HCT116 (cell line): ENCODE data around the gene TP63.

Experiments
- CBX3 ChIP-seq: IDR thresholded peaks from 2 replicates; pipeline ENCODE4 v1.6.1; 2012; ENCODE audit warnings: low read depth
- CEBPB ChIP-seq: IDR thresholded peaks from 2 replicates; pipeline ENCODE4 v1.6.1; 2012; ENCODE audit warnings: low read depth
- EGR1 ChIP-seq: IDR thresholded peaks from 2 replicates; pipeline ENCODE4 v1.6.1; 2012; ENCODE audit warnings: low read depth
- EZH2 ChIP-seq: fragments of 200-600 bp; sonication (generic); IDR thresholded peaks from 2 replicates; pipeline ENCODE4 v1.6.1; 2017; ENCODE audit warnings: antibody characterized with exemption, mixed run types
- EZH2phosphoT487 ChIP-seq: fragments of 200-600 bp; IDR thresholded peaks from 2 replicates; pipeline ENCODE4 v1.6.1; 2018; ENCODE audit warnings: antibody characterized with exemption, borderline replicate concordance
- POLR2A ChIP-seq: IDR thresholded peaks from 2 replicates; pipeline ENCODE4 v1.7.0; 2011; ENCODE audit warnings: borderline replicate concordance; ENCODE audit not compliant: insufficient read depth, insufficient read length; ENCODE audit errors: extremely low read depth
- POLR2AphosphoS5 ChIP-seq: IDR thresholded peaks from 2 replicates; pipeline ENCODE4 v1.6.1; 2011; ENCODE audit warnings: mild to moderate bottlenecking, low read depth, low read length, moderate library complexity
- SIN3A ChIP-seq: IDR thresholded peaks from 2 replicates; pipeline ENCODE4 v1.6.1; 2012; ENCODE audit warnings: low read depth
- ZFX ChIP-seq: fragments of 450-650 bp; IDR thresholded peaks from 2 replicates; pipeline ENCODE4 v1.6.1; 2017
- ZNF274 ChIP-seq: fragments of 200-500 bp; sonication (Bioruptor generic); IDR thresholded peaks from 2 replicates; pipeline ENCODE4 v1.6.1; 2014; ENCODE audit warnings: mild to moderate bottlenecking, low read depth, low read length, inconsistent platforms
- TF ChIP-seq, protein P1 (sequence below), 3 experiments: fragments of 200-600 bp in 1 of 3; sonication (generic) in 1 of 3; IDR thresholded peaks in 2 of 3; conservative IDR thresholded peaks in 1 of 3; 2 replicates each; pipeline ENCODE4 v1.5.1; 2012 to 2017; ENCODE audit warnings: low read depth in 2 of 3, low read length in 2 of 3, antibody characterized with exemption in 1 of 3, borderline replicate concordance in 1 of 3, control low read depth in 1 of 3, mild to moderate bottlenecking in 1 of 3, mixed read lengths in 1 of 3, mixed run types in 1 of 3, moderate library complexity in 1 of 3; ENCODE audit not compliant: insufficient read depth in 1 of 3
- TF ChIP-seq, protein P2 (sequence below): IDR thresholded peaks from 2 replicates; pipeline ENCODE4 v1.6.1; 2012

DNA sequence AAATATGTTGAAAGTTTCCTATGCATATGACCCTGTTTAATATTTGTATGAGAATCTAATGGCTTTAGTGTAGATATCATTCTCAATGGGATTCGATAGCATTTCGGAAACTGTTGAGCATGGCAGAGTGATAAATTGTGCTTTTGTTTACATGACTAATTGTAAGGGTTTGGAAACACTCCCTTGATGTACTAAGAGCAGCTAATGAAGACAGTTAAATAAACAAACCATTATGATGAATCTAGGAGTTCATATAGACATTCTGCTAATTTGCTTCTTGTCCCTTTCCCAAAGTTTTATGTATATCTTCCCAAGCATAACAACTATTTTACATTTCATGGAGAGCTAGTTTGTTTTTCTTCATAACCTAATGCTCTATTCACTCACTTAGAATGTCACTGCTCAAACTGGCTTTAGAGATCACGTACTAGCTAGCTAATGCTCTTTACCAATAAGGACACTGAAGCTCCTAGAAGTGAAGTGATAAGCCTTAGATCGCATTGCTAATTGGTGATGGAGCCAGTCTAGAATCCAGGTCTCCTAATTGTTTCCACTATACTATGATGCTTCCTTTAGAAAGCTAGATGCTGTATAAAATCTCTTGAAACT is 140.8 kb downstream of the TP63 start:
- TF ChIP-seq, protein P1, sequence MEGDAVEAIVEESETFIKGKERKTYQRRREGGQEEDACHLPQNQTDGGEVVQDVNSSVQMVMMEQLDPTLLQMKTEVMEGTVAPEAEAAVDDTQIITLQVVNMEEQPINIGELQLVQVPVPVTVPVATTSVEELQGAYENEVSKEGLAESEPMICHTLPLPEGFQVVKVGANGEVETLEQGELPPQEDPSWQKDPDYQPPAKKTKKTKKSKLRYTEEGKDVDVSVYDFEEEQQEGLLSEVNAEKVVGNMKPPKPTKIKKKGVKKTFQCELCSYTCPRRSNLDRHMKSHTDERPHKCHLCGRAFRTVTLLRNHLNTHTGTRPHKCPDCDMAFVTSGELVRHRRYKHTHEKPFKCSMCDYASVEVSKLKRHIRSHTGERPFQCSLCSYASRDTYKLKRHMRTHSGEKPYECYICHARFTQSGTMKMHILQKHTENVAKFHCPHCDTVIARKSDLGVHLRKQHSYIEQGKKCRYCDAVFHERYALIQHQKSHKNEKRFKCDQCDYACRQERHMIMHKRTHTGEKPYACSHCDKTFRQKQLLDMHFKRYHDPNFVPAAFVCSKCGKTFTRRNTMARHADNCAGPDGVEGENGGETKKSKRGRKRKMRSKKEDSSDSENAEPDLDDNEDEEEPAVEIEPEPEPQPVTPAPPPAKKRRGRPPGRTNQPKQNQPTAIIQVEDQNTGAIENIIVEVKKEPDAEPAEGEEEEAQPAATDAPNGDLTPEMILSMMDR (IDR thresholded peaks at IDR 0.05 in 2 of 3, conservative IDR thresholded peaks at IDR 0.05 in 1 of 3; ENCODE audit: borderline replicate concordance in 1 of 3, insufficient read depth in 1 of 3, low read depth in 2 of 3, low read length in 2 of 3), result no peak
- no peak for TF ChIP-seq EZH2
- no peak for TF ChIP-seq ZNF274
- no peak for TF ChIP-seq POLR2AphosphoS5
- TF ChIP-seq, protein P2, sequence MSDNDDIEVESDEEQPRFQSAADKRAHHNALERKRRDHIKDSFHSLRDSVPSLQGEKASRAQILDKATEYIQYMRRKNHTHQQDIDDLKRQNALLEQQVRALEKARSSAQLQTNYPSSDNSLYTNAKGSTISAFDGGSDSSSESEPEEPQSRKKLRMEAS, result no peak
- TF ChIP-seq EZH2phosphoT487, result no peak
- no peak for TF ChIP-seq POLR2A
- no peak for TF ChIP-seq SIN3A
- no peak for TF ChIP-seq CBX3
- TF ChIP-seq EGR1, result no peak
- no peak for TF ChIP-seq CEBPB
- TF ChIP-seq ZFX, result no peak
